NOMO-1 treated with dmso at 0.1 percent for 144 hours (cell line): ENCODE results near the gene PROK1.

ENCODE experiments used
- DNase-seq: peaks from one replicate; lab custom pipeline; 2025; ENCODE audit not compliant: unreplicated experiment; lab: John Stamatoyannopoulos, UW

PROK1 gene

DNA sequence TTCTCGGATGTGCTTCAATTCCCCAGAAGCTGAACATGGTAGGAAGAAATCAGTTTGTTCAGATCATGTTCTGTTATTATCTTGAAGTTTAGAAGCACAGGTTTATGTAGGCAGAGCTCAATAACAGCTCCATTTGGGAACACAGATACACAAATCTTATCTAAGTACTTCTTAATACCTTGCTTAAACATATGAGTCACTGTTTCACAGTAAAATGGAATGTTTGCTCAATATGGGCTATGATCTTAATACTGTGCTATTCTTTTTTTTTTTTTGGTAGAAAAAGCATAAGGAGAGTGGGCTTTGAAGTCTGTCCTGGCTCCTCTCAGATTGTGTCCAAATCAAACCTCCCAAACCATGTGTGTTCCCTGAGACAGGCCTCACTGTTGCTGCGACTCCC lies 13.4 kb downstream of the PROK1 start:
- DNase-seq: no peak

DNA sequence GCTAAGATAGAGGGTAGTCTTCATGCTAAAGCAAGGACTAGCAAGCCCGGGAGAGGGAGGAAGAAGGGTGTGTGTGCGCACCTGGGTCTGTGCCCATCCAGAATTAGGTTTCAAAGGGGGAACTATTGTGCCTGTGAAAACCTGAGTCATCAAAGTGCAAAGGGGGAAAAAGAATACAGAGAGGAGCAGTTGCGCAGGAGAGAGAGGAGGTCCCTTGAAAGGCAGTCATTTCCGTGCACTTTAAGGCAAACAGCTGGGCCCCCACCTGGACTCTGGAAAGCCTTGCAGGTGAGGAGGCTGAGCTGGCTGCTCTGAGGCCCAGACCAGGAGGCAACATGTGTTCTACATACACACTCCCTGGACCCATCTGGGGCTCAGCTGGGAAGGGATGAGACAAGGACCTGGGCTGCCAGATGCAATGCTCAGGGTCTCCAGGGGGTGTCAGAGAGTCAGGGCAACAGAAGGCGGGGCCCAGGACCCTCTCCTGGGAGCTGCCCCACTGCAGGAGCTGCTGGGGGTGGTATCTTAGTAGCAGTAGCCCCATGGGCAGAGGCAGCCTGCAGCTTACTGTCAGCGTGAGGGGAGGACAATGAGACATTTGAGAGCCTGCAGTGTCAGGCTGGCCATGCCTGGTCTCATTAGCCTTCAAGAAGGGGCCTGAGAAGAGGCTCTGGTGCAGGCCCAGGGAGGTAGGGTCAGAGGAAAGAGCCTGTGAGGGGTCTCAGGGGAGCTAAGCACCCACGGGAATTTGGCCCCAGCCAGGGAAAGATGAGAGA lies 14.3 kb downstream of the PROK1 start:
- no peak for DNase-seq

GRCh38 chr1:110465814-110466380 lies 14.9 kb downstream of the PROK1 start:
- DNase-seq: no peak

DNA sequence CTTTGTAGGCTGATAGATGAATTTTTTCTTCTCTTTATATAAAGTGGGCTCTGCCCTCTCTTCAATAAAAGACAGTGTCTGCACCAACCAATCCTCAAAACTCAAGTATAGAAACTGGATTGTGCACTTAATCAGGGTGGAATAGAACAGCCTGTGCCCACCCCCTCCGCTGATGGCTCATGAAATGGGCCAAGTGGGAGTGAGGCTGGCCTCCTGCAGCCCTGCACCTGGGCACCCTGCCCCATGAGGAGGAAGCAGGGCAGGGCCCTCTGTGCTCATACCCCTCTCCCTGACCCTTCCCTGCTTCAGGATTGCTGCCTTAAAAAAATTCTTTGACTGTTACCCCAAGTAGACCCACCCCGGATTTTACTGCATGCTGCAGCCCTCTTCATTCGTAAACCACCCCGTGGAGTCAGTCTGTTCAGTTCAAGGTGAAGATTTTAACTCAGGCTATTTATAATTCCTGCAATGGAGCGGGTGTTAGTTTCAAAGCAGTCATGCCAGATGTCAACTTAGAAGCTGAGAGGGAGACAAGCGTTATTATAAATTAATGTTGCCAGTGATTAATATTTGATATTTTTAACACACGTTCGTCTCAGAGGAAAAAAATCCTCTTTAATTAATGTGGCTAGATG lies 15.8 kb downstream of the PROK1 start:
- DNase-seq: no peak

GRCh38 chr1:110471131-110471530 lies 20.2 kb downstream of the PROK1 start:
- DNase-seq: no peak

- no peak for DNase-seq
These were observed 21.6 kb downstream of the PROK1 start for GRCh38 chr1:110472546-110472945.

- DNase-seq: no peak
These were observed 23.5 kb downstream of the PROK1 start for GRCh38 chr1:110474444-110474843.

- DNase-seq: no peak
These were observed 24.5 kb downstream of the PROK1 start for GRCh38 chr1:110475362-110476027.

DNA sequence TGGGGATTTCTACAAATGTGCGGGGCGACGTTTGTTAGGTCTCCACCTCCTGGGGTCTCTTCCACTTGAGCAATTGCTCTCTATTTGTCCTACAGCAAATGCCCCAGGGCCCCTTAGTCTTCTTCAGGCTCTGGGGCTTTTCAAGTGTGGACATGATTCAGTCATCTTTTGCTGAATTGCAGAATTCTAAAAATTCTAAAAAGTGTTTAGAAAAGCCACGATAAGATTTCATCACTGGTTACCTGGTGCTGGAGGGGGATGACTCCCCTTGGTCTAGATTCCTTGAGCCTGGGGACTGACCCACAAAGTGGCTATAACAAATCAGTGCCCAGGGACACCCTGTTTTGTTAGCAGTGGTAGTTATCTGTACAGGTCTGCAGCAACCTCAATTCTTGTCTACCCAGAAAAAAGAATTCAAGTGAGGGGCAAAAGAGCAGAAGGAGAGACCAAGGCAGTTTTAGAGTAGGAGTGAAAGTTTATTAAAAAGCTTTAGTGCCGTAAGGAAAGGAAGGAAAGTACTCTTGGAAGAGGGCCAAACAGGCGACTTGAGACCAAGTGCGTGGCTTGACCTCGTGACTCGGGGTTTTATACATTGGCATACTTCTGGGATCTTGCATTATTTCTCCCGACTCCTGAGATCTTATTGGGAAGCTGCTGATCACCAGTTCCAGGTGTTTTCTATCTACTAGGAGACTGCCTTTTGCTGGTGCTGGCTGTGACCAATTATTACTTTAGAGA lies 25.2 kb downstream of the PROK1 start:
- no peak for DNase-seq

DNA sequence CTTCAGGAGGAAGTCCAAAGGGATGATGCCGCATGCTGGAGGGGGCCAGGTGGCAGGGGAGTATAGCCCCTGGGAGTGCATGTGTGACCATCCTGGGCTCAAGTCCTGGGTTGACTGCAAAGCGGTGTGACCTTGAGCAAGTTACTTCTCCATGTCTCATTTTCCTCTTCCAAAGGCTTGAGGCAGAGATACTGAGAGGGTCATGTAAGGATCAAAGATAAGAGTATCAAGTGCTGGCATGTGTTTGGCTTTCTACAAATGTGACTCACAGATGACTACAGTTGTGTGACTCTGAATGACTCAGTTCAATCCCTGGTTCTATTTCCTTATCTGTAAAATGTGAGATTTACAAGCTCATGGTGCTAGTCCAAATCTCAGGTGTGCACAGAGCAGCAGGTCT lies 26.1 kb downstream of the PROK1 start:
- DNase-seq: no peak

DNA sequence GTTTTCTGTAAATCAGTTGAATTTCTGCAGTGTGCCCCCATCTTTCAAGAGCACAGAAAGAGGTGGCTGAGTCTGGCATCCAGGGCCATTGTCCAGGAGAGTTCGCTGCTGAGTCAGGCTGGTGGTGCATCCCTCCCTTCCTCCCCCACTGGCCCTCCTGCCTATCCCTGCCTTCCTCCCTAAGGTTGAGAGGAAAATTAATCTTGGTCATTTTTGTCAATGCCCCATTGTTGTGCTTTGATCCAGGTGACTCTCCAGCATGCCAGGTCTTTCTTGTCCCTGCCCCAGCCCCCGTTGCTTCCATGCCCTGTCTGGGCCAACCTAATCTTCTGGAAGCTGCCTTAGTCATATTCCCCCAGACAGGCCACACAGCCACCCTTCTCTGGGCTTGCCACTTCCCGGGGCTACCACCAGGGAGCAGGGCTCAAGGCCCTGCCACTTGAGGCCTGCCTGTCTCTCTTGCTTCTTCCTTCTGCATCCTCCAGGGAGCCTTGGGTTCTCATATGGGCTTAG lies 26.6 kb downstream of the PROK1 start:
- no peak for DNase-seq

DNA sequence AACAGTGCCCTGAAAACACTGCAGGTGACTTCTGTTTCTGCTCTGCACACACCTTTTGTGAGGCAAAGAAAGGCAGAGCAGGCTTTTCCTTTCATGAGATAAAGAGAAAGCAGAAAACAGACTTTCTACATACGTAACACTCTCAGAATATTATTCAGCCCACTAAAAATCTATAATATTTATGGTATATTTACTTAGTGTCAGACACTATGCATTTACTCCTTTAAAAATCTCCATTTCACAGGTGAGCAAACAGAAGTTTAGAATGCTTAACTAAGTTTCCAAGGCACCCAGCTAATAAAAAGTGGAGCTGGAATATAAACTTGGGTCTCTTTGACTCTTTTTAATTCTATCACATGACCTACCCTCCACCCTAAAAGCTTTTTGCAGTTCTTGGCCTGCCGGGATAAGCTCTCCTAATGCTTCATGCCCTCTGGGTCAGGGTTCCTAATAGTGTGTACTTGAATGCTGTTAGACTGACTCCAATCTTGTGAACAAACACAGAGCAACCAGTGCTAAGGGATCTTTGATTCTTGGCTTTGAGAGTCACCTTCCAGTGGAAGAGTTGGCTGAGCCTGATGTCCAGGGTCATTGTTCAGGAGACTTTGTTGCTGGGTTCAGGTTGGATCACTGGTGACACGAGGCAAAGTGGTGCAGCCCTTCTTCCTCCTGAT lies 27.2 kb downstream of the PROK1 start:
- no peak for DNase-seq

GRCh38 chr1:110478886-110479285 lies 27.9 kb downstream of the PROK1 start:
- DNase-seq: no peak

DNA sequence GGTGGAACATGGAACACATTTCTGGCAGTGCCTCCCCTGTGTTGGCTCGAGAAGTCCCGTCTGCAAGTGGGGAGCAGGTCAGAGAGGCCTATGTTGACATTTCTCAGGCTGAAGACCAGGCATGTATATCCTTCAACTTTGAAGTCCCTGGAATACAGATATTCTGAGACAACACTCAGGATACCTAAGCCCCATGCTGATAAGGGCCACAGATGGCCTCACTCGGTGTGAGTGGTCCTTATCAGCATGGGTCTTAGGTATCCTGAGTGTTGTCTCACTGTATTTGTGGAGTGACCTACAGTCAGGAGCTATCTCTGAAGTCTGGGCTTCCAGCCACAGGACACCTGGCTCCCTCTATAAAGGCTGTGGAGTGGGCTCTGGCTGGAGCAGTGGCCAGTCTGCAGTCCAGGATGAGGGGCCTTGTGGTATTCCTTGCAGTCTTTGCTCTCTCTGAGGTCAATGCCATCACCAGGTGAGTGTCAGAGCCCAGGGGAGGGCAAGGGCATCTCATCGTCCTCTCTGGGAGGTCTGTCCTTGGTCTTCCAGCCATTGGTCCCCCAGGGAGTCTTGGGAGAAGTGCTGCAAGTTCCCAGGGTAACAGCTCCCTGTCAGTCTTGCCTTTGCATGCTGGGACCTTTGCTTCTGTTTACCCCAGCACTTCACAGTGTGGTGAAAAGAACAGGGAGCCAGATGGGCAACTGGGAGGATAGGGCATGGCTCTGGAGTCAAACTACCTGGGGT lies 29.6 kb downstream of the PROK1 start:
- no peak for DNase-seq

GRCh38 chr1:110481968-110482623 lies 31.1 kb downstream of the PROK1 start:
- no peak for DNase-seq

- no peak for DNase-seq
These were observed 31.8 kb downstream of the PROK1 start for GRCh38 chr1:110482662-110483307.

GRCh38 chr1:110483308-110483685 lies 32.3 kb downstream of the PROK1 start:
- DNase-seq: no peak

DNA sequence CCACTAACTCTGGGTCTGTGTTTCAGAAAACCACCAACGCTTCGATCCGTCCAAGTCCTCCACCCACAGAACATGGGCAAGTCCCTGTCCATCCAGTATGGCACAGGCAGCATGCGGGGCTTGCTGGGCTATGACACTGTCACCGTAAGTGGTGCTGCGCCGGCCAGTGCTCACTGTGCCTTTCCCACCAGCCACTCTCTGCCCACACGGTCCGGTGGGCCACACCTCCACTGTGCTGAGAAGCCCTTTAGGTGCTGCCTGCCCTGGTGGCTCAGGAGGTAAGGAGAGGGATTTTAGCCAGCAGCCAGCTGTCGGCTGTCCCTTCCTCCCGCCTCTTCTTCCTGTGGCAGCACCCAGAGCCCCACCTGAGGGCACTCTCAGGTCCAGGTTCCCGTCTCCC lies 33.9 kb downstream of the PROK1 start:
- DNase-seq: no peak

DNA sequence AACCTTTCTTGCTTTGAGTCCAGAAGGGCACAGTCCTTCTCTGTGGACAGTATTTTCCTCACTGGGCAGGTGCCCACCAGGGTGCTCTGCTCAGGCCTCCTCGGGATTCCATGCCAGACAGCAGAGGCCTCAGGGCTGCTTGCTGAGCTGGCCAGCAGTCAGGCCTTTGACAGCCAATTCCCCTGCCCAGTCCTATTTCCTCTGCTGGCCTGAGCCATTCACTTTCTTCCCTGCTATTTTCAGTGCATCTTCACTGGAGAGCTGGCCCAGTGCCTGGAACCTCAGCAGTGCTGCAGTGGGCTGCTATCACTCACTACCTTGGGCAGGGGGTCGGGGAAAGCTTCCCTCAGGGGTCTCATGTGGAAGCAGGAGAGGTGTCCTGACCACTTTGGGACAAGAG lies 34.8 kb downstream of the PROK1 start:
- DNase-seq: no peak
